ENCODE results near the gene MBD5.

MBD5 gene

DNA sequence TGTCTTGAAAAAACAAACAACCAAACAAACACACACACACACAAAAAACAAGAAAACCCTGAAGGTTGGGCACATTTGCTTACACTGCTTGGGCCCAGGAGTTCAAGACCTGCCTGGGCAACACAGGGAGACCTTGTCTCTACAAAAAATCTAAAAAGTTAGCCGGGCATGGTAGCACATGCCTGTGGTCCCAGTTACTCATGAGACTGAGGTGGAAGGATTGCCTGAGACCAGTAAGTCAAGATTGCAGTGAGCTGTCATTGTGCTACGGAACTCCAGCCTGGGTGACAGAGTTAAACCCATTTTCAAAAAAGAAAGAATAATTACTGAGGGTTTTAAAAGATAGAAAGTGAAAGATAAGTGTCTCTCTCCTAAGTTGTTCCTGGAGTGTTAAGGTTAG lies 103.4 kb downstream of the MBD5 start:
- no peak for DNase-seq (ENCODE audit: low read depth)

DNA sequence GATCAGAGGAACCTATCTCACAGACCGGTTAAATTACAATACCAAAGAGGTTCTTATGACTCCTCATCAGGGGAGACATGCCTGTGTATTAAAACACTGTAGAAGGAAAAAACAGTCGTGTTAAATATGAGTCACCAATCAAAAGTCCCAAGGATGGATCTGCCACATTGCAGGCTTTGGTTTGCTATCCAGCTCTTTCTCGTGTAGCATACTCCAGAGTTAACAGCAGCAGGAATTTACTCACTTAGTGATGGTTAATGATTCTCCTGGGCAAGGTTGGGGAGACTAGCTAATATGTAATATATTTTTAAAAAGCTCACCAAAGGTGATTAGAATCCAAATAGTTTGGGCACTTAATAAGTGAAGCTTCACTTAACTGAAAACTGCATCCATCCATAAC lies 109.7 kb downstream of the MBD5 start:
- no peak for DNase-seq (ENCODE audit: low read depth)

DNA sequence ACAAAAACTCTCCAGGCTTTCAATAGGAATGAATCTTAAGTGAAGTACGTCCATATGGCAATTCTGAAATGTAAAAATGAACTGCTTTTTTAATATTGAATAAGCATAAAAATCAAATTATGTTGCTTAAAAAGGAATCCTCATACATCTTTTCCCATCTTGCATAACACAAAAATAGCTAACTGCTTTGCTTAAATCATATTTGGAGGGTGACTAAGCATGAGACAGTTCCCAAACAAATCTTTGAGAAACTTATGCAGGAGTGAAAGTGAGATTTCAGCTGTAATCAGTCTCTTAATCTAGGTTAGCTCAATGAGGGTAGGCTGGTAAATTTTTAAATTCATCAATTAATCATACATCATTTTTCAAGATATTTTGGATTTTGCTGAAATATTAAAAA lies 111.5 kb downstream of the MBD5 start:
- DNase-seq (ENCODE audit: low read depth) = no peak

DNA sequence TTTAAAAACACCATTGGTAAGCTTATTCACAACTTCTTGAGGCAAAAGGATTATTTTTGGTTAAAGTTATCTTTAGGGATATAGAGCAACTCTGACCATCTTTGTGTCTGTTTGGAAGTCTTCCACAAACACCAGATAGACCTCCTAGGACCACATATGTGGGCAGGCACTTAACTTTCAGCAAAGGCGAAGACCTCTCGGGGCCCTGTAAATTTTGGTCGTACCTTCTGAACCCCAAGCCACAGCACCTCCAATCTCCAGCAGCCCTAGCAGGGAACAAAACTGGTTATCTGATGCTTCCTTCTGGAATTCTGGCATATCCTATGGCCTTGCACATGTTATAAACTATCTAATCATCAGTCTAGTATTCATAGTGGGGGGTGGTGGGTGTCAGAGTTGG lies 114.8 kb downstream of the MBD5 start:
- DNase-seq (ENCODE audit: low read depth) = no peak

DNA sequence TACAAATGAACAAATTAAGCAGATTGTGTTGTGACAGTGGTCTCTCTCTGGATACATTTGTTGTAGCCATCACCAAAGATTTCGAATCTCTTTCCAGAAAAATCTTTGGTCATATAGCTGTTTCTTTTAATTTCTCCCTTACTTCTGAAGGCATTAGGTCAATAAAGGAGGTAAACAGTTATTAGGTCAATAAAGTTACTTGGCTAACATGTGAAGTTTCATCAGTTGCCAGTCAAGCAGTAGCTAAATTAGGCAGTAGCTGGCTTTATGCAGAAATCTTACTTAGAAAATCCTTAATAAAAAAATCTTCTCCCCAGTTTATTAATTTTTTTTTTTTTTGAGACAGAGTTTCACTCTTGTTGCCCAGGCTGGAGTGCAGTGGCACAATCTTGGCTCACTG lies 115.5 kb downstream of the MBD5 start:
- DNase-seq (ENCODE audit: low read depth) = no peak

DNA sequence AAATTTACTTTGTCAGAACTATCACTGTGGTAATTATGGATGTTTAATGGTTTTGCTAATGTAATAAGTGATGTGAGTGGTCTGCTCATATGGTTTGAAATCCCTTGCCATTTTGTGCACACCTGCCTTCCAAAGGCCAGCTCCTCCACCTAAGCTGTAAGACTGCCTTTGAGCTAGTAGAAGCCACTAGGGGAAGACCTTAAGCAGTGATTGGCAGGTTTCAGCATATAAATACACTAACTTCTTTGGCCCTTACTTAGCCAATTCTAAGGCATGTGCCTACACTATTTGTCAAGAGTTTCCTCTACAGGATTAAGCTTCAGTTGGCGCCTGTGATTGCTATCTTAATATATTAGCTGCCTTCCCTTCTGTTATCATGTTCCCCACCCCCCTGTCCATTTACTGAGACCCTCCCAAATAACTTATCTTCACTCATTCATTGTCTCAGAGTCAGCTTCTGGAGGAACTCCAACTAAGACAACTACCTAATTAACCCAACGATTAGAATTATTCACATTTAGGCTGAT lies 141.1 kb downstream of the MBD5 start:
- no peak for DNase-seq (ENCODE audit: low read depth)

DNA sequence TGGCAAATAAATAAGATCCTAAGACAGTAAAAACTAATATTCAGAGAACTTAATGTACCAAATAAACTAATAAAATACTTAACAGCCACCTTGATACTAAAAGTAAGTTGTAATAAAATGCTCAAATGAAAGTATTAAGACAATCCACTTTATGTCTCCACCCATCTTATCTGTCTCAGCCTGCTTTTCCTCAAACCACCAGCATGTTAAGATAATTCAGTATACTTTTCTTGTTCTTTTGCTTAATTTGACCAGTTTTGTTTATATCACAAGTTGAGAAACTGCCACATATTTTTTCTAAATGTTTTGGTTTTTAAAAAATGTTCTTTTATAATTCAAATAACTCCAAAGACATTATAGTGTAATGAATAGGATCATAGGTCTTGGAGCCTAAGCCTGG lies 142.0 kb downstream of the MBD5 start:
- no peak for DNase-seq (ENCODE audit: low read depth)

DNA sequence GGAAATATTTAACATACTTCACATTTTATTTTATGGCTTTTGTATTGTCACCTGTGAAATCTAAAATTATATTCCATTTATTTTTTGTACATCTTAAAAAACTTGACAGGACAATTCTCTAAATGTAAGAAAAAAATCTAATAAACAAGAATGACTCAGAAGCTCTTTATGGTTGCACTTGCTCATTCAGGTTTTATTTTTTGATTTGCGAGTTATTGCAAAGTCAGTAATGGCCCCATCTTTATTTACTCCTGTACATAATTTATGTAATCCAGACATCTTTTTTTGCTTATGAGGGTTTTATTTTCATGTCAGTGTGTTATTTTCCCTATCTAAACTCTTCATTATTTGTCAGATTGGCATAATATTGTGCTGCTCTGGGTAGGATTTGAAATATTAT lies 145.1 kb downstream of the MBD5 start:
- DNase-seq (ENCODE audit: low read depth) = no peak

DNA sequence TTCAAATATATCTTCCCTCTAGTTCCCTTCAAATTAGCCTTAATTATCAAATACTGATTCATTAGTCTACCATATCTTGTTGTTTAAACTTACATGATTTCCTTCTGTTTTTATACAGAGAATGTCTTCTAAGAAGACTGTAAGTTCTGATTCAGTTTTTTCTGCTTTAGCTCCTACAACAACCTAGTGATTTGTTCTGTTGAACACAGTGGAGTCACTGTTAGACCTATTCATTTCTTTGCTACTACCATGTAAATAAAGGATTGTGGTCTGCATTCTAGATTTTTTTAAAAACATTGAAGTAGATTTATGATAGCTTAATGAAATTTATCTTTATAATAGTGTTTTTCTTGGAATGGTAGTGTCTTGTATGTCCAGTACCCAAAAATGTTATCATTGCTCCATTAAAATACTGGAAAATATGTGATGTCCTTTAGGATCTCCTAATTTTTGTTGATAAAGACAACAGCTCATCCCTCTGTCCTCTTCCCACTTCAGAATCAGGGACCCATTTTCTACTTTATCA lies 146.4 kb downstream of the MBD5 start:
- no peak for DNase-seq (ENCODE audit: low read depth)

DNA sequence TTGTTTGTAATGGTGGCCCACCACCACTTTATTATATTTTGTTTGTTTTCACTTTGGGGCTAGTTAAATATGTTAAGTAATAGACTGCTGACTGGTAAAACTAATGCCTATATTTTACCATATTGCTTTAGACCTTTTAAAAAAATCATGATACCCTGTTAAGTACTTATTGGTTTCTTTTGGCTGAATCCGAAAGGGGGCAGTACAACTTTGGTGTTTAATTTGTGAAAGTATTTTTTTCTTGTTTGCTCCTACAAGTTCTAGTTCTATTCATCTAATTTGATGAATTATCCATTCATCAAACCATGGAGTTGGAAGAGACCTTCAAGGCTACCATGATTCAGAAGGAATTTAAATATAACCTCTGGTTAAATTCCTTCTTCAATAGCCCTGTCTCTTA lies 147.0 kb downstream of the MBD5 start:
- DNase-seq (ENCODE audit: low read depth) = no peak

DNA sequence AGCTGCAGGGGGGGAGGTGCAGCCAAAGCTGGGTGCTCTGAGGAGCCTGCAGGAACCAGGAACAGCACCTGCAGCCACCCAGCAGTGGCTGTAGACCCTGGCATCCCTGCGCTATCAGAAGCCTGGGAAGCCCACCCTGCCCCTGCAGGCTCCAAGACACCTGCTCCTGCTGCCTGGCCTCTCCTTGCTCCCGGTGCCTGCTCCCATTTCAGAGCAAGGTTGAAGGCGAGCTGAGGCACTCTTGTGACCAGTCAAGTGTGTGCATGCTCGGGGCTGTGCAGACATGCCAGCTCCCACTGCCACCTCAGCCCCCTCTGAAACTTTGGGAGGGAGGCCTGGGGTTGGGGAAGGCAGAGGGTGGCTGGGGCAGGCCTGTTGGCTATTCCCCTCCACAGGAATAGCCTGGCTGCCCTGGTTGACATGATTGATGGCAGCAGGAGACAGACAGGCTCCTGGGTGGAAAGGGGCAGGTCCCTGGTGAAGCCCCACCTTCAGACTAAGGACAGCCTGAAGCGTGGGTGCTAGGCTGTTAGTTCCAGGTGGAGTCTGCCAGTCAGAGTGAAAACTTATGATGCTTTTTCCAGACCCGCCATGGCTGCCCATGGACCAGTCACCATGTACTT lies 151.4 kb downstream of the MBD5 start:
- DNase-seq (ENCODE audit: low read depth) = no peak

DNA sequence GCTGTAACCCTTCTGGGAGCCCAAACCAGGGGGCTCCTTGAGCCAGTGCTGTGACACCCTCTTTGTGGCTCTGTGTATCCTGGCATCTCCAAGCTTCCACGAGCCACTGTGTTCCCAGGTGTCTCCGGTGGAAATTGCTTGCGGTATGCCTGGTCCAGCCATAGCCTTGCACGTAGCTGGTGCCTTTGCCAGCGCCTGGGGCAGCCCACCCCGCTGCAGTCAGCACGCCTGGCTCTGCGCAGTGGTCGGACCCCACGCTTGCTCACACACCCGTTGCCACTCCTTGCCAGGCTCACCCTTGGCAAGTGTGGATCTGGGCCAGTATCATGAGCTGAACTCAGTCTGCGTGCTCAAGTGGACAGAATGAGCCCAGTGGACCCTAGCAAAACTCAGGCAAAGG lies 152.3 kb downstream of the MBD5 start:
- DNase-seq (ENCODE audit: low read depth) = no peak

DNA sequence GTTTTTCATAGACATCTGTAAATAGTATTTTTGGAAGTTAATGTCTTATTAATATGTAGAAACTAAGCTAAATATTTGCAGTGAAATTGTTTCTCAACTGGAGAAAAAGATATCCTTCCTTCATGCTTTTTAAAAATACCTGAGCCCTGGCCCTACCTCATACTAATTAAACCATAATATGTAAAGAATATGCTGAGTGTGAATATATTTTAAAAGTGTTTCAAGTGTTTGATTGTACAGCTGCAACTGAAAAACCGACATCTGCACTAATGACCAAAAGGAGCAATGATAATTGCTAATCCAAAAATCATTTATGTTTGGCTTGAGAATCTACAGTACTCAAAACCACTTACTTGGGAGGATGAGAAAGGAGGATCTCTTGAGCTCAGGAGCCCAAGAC lies 156.7 kb downstream of the MBD5 start:
- no peak for DNase-seq (ENCODE audit: low read depth)

DNA sequence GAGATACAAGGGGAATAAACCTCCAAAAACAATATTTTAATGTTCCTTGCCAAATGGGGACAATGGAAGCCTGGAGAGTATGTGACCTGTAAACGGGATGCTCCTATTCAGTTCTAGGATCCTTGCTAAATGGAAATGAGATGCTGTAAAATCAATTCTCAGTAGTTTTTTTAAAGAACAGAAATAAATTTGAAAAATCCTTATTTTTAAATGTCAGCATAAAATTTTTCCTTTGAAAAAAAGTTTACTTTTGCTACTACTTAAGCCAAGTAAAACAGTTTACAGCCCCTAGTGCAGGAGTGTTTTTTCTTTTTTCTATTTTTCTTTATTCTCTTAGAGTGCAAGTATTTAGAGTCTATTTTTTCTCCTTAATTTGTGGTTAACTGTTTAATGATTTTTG lies 158.8 kb downstream of the MBD5 start:
- DNase-seq (ENCODE audit: low read depth) = no peak

DNA sequence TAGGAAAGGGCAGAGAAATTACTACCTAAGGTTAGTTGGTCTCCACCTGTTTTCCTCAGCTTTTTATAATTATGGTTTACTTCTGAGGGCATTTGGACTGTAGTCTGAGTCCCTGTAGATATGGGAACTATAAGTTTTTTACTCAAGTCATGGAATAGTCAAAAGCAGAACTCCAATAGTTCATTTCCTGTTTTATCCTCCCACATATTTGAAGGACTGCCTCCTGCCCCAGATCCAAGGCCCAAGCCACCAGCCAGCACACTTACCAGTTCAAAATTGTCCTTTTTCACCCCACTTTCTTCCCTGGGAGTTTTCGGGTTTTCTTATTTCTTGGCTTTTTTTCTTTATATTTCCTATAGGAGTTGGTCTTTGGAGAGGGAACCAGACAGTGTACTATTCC lies 164.1 kb downstream of the MBD5 start:
- DNase-seq (ENCODE audit: low read depth) = no peak

DNA sequence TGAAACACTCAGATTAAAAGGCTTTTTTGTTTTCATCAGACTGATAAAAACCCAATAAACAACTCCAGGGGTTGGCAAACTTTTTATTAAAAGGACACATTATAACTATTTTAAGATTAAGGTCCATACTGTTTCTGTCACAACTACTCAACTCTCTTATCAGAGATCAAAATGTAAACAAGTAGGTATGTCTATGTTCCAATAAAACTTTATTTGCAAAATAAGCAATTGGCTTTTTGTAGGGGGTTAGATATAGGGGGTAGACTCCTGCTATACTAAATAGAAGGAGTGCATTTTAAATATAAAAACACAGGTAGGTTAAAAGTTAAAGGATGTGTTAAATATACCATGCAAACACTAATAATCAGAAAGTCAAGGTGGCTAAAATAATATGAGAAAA lies 174.0 kb downstream of the MBD5 start:
- no peak for DNase-seq (ENCODE audit: low read depth)

DNA sequence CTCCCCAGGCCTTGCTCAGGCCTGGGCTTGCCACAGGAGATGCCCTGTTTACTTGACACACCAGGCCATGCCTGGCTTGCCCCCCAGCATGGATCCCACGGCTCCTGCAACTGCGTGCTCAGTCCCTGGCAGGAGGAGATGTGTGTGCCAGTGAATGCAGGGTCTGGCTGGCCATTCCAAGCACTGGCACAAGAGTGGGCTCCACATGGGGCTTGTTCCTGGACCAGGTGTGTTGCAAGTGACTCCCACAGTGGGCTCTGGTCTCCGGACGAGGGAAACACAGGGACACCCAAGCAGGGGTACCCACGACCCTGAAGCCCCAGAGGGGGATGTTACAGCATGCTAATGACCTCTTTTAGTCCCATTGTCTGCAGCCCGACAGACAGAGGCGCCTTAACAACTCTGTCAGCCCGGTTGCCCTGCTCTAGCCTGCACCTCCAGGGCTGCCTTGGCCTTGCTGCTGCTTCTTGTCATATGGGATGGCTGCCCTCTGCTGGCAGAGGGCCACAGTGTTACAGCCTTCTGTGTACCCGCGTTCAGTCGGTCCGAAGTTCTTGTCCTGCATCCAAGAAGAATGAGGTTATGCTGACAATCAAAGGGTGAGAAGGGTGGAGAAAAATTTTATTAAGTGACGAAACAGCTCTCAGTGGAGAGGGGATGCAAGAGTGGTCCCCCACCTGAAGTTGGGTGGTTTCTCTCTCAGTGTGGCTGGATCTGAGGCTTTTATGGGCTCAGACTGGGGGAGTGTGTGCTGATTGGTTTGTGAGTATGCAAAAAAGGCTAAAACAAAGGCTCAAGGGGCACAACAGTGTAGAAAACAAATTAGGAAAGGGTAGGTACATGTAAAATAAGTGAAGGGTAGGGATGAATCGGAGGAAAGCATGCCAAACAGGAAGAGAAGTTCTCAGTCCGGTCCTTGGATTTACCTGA lies 180.4 kb downstream of the MBD5 start:
- DNase-seq (ENCODE audit: low read depth) = peak; percentile 11

DNA sequence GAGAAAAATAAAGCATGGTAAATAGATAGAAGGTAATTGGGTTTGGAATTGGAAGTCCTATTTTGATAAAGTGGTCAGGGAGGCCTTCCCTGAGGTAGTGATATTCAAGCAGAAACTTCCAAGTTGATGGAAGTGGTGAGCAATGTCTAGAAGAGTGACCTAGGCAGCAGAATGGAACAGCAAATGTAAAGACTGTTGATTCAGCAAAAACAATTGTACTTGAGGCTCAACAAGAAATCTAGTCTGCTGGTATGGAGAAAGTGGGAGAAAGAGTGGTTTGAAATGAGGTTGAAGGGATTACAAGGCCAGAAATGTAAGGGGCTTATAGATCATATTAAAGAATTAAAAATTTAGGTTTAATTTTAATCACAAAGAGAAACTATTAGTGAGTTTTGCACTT lies 181.3 kb downstream of the MBD5 start:
- DNase-seq (ENCODE audit: low read depth) = no peak

DNA sequence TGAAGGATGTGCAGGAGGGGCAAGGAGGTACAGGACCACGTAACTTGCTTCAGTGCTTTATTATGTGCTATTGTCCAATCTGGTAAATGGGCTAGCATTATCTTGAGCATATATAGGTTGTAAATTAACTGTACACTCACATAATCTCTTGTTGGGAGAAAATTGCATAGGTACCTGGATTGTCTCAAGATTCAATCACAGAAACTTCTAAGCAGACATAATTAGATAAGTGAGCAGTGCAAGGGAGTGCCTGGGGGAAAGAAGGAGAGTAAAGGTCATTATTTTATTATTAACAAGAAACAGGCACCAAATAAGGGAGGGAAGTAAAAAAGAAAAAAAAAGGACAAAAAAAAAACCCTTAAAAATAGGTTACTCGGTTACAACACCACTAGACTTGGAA lies 186.2 kb downstream of the MBD5 start:
- no peak for DNase-seq (ENCODE audit: low read depth)

DNA sequence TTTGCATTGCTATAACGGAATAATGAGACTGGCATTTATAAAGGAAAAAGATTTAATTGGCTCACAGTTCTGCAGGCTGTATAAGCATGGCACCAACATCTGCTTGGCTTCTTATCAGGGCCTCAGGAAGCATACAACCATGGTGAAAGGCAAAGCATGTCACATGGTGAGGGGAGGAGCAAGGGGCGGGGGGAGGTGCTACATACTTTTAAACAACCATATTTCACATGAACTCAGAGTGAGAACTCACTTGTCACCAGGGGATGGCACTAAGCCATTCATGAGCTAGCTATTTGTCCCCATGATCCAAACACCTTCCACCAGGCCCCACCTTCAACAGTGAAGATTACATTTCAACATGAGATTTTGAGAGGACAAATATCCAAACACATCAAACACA lies 188.7 kb downstream of the MBD5 start:
- DNase-seq (ENCODE audit: low read depth) = no peak

DNA sequence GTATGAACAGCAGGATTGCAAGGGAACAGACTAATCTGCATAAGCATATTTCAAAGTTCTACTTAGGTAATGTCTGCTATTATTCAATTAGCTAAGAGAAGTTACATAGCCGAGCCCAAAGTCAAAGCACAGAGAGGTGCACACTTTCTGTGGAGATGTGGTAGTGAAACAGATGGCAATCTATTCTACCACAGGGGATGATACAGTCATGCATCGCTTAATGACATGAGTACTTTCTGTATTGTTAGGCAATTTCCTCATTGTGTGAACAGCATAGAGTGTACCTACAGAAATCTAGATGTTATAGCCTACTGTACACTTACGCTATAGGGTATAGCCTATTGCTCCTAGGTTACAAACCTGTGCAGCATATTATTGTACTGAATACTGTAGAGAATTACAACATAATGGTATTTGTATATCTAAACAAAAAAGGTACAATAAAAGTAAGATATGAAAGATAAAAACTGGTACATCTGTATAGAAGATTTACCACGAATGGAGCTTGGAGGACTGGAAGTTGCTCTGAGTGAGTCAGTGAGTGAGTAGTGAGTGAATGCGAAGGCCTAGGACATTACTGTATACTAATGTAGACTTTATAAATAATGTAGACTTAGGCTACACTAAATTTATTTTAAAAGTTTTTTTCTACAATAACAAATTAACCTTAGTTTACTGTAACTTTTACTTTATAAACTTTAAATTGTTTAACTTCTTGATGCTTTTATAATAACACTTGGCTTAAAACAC lies 197.6 kb downstream of the MBD5 start:
- DNase-seq (ENCODE audit: low read depth) = no peak

DNA sequence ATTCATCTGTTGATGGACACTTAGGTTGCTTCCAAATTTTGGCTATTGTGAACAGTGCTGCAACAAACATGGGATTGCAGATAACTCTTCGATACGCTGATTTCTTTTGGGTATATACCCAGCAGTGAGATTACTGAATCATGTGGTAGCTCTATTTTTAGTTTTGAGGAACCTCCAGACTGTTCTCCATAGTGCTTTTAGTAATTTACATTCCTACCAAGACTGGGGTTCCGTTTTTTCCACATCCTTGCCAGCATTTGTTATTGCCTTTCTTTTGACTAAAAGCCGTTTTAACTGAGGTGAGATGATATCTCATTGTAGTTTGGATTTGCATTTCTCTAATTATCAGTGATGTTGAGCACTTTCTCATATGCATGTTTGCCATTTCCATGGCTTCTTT lies 200.3 kb downstream of the MBD5 start:
- no peak for DNase-seq (ENCODE audit: low read depth)

DNA sequence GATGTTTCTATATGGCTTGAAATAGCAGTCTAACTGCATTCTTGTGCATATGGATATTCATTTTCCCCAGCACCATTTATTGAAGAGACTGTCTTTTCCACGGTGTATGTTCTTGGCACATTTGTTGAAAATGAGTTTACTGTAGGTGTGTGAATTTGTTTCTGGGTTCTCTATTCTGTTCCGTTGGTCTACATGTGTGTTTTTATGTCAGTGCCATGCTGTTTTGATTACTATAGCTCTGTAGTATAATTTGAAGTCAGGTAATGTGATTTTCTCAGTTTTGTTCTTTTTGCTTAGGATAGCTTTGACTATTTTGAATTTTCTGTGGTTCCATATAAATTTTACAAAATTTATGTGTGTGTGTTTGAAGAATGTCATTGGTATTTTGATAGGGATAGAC lies 201.0 kb downstream of the MBD5 start:
- DNase-seq (ENCODE audit: low read depth) = no peak
